Hepatocyte (in vitro differentiated cells): ENCODE results near the gene FAM241B. TPM values are rescaled to one million over a fixed set of nuclear protein-coding genes. Genes with fewer than 3 reads are reported as not detected.

ENCODE experiments used
- DNase-seq: peaks from one replicate; pipeline ENCODE4 v3.0.0-alpha.2; 2016; ENCODE audit warnings: low spot score
- H2AFZ ChIP-seq: fragments of 200-600 bp; sonication (generic); 2 replicates; pipeline ENCODE4 v1.6.0; 2016; ENCODE audit warnings: antibody characterized with exemption, mild to moderate bottlenecking
- H3K27ac ChIP-seq: fragments of 200-600 bp; sonication (generic); 2 replicates; pipeline ENCODE4 v1.5.1; 2016; ENCODE audit warnings: mild to moderate bottlenecking
- H3K27me3 ChIP-seq: fragments of 200-600 bp; sonication (generic); 2 replicates; pipeline ENCODE4 v1.6.1; 2016
- H3K36me3 ChIP-seq: fragments of 200-600 bp; sonication (generic); replicated peaks from 2 replicates; pipeline ENCODE4 v1.5.1; 2016; ENCODE audit warnings: low read depth; ENCODE audit not compliant: insufficient read depth
- H3K4me1 ChIP-seq: fragments of 200-600 bp; sonication (generic); 2 replicates; pipeline ENCODE4 v1.5.1; 2016; ENCODE audit warnings: mild to moderate bottlenecking, moderate library complexity; ENCODE audit not compliant: insufficient read depth
- H3K4me2 ChIP-seq: fragments of 200-600 bp; sonication (generic); 2 replicates; pipeline ENCODE4 v1.6.0; 2016
- H3K4me3 ChIP-seq: fragments of 200-600 bp; sonication (generic); 2 replicates; pipeline ENCODE4 v1.5.1; 2016; ENCODE audit warnings: mild to moderate bottlenecking
- H3K79me2 ChIP-seq: fragments of 200-600 bp; sonication (generic); 2 replicates; pipeline ENCODE4 v1.6.0; 2017; ENCODE audit warnings: mild to moderate bottlenecking
- H3K9me2 ChIP-seq: fragments of 200-600 bp; sonication (generic); replicated peaks from 2 replicates; pipeline ENCODE4 v1.6.0; 2017; ENCODE audit warnings: mild to moderate bottlenecking; ENCODE audit not compliant: insufficient read depth
- H3K9me3 ChIP-seq: fragments of 200-600 bp; sonication (generic); 2 replicates; pipeline ENCODE4 v1.5.1; 2016; ENCODE audit warnings: low read depth, mild to moderate bottlenecking
- H4K20me1 ChIP-seq: fragments of 200-600 bp; sonication (generic); 2 replicates; pipeline ENCODE4 v1.6.0; 2016; ENCODE audit warnings: mild to moderate bottlenecking; ENCODE audit not compliant: insufficient read depth, poor library complexity, severe bottlenecking
- EZH2 ChIP-seq: fragments of 200-600 bp; sonication (generic); IDR thresholded peaks from 2 replicates; pipeline ENCODE4 v1.6.1; 2016; ENCODE audit warnings: antibody characterized with exemption, mild to moderate bottlenecking, borderline replicate concordance
- EZH2phosphoT487 ChIP-seq: fragments of 200-600 bp; sonication (generic); IDR thresholded peaks from one replicate; pipeline ENCODE4 v1.6.1; 2018; ENCODE audit warnings: antibody characterized with exemption, mild to moderate bottlenecking, low read depth, moderate library complexity; ENCODE audit not compliant: unreplicated experiment, severe bottlenecking
- WGBS: methylation state at CpG from one replicate; pipeline ENCODE4 v1.1.6; 2016; ENCODE audit warnings: low lambda C conversion rate; ENCODE audit errors: missing lambda C conversion rate; 5-methylcytosine and 5-hydroxymethylcytosine counted together
- polyA plus RNA-seq: library from polyadenylated mRNA; unstranded; fragments of >200 nt; fragmentation: Nextera tagmentation; extraction: Ambion mirVana; gene quantifications from 2 replicates; pipeline ENCODE4 v1.2.1, GENCODE V29; 2016
- total RNA-seq: library from RNA; depleted of rRNA; stranded (reverse); fragments of >200 nt; gene quantifications from 2 replicates; pipeline ENCODE4 v1.2.3, GENCODE V29; 2014
- TF ChIP-seq, protein P1 (sequence below): fragments of 200-600 bp; sonication (generic); IDR thresholded peaks from 2 replicates; pipeline ENCODE4 v1.5.1; 2016; ENCODE audit warnings: antibody characterized with exemption, mild to moderate bottlenecking; ENCODE audit not compliant: poor library complexity

Gene FAM241B
- total and polyA plus RNA-seq, 2 experiments from 2014 or later = 3.7 to 13.7 TPM

DNA sequence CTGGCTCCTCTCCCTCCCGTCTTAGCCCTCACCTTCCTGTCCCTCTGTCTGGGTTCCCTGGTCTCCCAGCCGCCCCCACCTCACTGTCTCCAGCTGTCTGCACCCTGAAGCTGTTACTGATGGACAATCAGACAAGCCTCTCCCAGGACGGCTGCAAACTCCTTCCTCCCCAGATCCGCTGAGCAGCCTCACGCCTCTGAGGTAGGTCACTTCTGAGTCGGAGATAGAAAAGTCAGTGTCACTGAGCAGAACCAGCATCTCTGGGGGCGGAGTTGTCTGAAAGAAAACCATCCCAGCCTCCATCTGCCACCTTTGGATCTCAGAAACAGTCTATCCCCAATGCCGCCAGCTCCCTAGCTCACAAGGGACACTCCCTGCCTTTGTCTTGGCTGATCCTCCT lies 27.4 kb downstream of the FAM241B start:
- H3K79me2 ChIP-seq = no peaks in the 10 kb centered on the region
- WGBS = 72% methylated on average over 8 of the region's 8 CpGs
- H3K9me2 ChIP-seq = no peaks in the 10 kb centered on the region
- no peaks in the 10 kb centered on the region for H3K4me1 ChIP-seq
- no peak overlapping the region for H3K4me2 ChIP-seq
- H2AFZ ChIP-seq = no peak overlapping the region
- H3K27me3 ChIP-seq = peaks cover 4% of the 10 kb centered on the region
- H4K20me1 ChIP-seq = no peaks in the 10 kb centered on the region
- no peak for DNase-seq
- H3K27ac ChIP-seq = no peak overlapping the region
- TF ChIP-seq EZH2phosphoT487 = no peak
- TF ChIP-seq EZH2 = no peak
- TF ChIP-seq, protein P1, sequence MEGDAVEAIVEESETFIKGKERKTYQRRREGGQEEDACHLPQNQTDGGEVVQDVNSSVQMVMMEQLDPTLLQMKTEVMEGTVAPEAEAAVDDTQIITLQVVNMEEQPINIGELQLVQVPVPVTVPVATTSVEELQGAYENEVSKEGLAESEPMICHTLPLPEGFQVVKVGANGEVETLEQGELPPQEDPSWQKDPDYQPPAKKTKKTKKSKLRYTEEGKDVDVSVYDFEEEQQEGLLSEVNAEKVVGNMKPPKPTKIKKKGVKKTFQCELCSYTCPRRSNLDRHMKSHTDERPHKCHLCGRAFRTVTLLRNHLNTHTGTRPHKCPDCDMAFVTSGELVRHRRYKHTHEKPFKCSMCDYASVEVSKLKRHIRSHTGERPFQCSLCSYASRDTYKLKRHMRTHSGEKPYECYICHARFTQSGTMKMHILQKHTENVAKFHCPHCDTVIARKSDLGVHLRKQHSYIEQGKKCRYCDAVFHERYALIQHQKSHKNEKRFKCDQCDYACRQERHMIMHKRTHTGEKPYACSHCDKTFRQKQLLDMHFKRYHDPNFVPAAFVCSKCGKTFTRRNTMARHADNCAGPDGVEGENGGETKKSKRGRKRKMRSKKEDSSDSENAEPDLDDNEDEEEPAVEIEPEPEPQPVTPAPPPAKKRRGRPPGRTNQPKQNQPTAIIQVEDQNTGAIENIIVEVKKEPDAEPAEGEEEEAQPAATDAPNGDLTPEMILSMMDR = no peak
- H3K4me3 ChIP-seq = no peak overlapping the region
- H3K9me3 ChIP-seq = no peaks in the 10 kb centered on the region
- H3K36me3 ChIP-seq = no peaks in the 10 kb centered on the region

DNA sequence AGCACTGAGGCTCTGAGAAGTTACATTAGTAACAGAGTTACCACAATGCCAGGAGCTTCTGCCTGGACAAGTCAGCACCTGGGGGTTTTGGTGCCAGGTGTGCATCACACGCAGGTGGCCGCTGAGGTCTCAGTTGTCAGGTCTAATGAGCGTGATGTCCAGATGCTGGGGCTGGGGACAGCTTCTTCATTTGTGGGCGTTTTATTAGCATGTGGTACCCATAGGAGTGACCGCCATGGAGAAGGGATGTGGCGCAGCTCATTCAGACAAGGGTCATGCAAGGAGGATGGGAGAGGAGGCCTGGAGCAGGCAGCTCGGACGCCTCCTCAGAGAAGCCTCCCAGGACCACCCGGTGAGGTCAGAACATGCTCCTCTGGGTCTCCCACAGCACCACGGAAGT lies 27.8 kb downstream of the FAM241B start:
- Histone ChIP-seq H3K27me3 (peaks cover 4% of the 10 kb centered on the region), H3K36me3 (no peaks in the 10 kb centered on the region), H3K9me3 (no peaks in the 10 kb centered on the region), H3K4me3 (no peak overlapping the region), H3K79me2 (no peaks in the 10 kb centered on the region), H4K20me1 (no peaks in the 10 kb centered on the region), H3K27ac (no peak overlapping the region), H2AFZ (no peak overlapping the region), H3K4me2 (no peak overlapping the region), H3K9me2 (no peaks in the 10 kb centered on the region), H3K4me1 (no peaks in the 10 kb centered on the region)
- no peak for DNase-seq
- 94% methylated on average over 10 of the region's 10 CpGs for WGBS
- TF ChIP-seq EZH2phosphoT487 (no peak), EZH2 (no peak)

DNA sequence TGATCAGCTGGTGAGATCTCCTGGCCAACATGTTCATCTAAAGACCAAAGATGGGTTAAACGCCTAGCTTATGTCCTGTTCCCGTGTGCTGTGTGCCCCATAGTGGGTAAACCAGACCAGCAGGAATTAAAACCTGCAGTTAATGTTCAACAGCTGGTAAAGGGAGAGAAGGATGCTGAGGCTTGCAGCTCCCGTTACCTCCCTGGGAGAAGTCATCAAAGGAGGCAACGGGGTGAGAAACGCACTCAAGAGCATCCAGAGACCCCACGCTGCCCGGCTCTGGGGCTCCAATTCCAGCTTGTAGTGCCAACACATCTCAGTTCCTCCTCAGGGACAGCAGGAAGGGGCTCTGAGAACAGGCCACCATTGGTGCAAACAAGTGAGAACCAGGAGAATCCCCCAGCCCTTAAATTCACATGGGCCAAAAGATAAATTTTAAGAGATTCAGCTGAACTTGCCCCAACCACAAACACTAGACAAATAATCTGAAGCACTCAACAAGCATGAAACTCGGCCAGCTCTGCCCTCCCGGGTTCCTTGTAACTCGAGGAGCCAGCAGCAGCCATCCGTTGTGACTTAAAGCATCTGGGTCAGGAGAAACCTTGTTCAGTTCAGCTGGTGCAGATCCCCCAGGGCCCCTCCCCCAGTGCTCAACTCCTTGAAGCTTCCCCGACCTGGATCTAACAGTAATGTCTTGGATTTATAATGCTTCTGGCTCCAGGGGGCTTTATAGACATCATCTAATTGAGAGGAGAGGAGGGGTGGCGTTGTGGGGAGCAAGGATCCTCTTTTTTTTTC lies 29.4 kb downstream of the FAM241B start:
- no peak for DNase-seq

DNA sequence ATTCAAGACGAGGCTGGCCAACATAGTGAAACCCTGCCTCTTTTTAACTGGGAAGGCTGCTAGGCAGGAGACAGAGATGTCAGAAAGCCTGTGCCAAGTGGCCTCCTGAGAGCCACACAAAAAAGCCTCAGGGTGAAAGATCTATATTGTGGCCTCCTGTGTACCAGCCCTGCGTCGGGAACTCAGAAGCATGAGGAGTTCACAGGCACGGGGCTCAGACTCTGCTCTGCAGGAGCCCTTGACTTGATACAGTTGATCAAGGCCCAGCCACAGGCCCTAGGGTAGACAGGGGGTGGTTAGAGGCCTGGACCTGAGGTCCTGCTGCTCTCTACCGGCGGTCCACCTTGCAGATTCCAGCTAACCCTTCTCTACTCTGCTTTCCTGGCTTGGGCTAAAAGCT lies 30.2 kb downstream of the FAM241B start:
- no peaks in the 10 kb centered on the region for H3K36me3 ChIP-seq
- no peaks in the 10 kb centered on the region for H3K4me1 ChIP-seq
- 88% methylated on average over 6 of the region's 6 CpGs for WGBS
- H3K27me3 ChIP-seq = peaks cover 4% of the 10 kb centered on the region
- TF ChIP-seq EZH2 (no peak), EZH2phosphoT487 (no peak)
- TF ChIP-seq, protein P1 = no peak
- no peaks in the 10 kb centered on the region for H3K9me2 ChIP-seq
- DNase-seq = no peak
- H3K4me2 ChIP-seq = no peak overlapping the region
- no peaks in the 10 kb centered on the region for H4K20me1 ChIP-seq
- no peak overlapping the region for H2AFZ ChIP-seq
- no peaks in the 10 kb centered on the region for H3K9me3 ChIP-seq
- H3K4me3 ChIP-seq = no peak overlapping the region
- no peak overlapping the region for H3K27ac ChIP-seq
- H3K79me2 ChIP-seq = no peaks in the 10 kb centered on the region

More for the DNA sequence above, 29.4 kb downstream of the FAM241B start:
- peaks cover 4% of the 10 kb centered on the region for H3K27me3 ChIP-seq
- H3K4me2 ChIP-seq = no peak overlapping the region
- no peaks in the 10 kb centered on the region for H3K4me1 ChIP-seq
- no peaks in the 10 kb centered on the region for H3K9me2 ChIP-seq
- TF ChIP-seq, protein P1 = no peak
- no peak for TF ChIP-seq EZH2
- TF ChIP-seq EZH2phosphoT487 = no peak
- no peaks in the 10 kb centered on the region for H3K79me2 ChIP-seq
- 51% methylated on average over 13 of the region's 13 CpGs for WGBS
- no peak overlapping the region for H3K27ac ChIP-seq
- no peaks in the 10 kb centered on the region for H4K20me1 ChIP-seq
- H3K36me3 ChIP-seq = no peaks in the 10 kb centered on the region
- no peak overlapping the region for H3K4me3 ChIP-seq
- no peak overlapping the region for H2AFZ ChIP-seq
- no peaks in the 10 kb centered on the region for H3K9me3 ChIP-seq
